Activated naive CD4-positive, alpha-beta T cell treated with anti-CD3 and anti-CD28 coated beads, Interleukin-2, amount 50 U/mL, for 24 hours (primary cell): ENCODE results near the gene POLE.

Experiments used
- H3K27ac Mint-ChIP-seq: one replicate; pipeline ENCODE4 v1.8.0; 2021; ENCODE audit warnings: mild to moderate bottlenecking, mixed read lengths
- H3K27me3 Mint-ChIP-seq: one replicate; pipeline ENCODE4 v1.8.0; 2021; ENCODE audit warnings: mixed read lengths
- H3K36me3 Mint-ChIP-seq: one replicate; pipeline ENCODE4 v1.8.0; 2021; ENCODE audit warnings: mixed read lengths
- H3K4me1 Mint-ChIP-seq: one replicate; pipeline ENCODE4 v1.8.0; 2021; ENCODE audit warnings: mixed read lengths
- H3K4me3 Mint-ChIP-seq: one replicate; pipeline ENCODE4 v1.8.0; 2021; ENCODE audit warnings: mild to moderate bottlenecking, mixed read lengths
- H3K9me3 Mint-ChIP-seq: one replicate; pipeline ENCODE4 v1.8.0; 2021; ENCODE audit warnings: mixed read lengths

The POLE gene

GRCh38 chr12:132723015-132723763, 36.0 kb upstream of the POLE start:
- no peaks in the 10 kb centered on the region for H3K9me3 Mint-ChIP-seq
- no peaks in the 10 kb centered on the region for H3K4me1 Mint-ChIP-seq
- H3K36me3 Mint-ChIP-seq: peaks cover 15% of the 10 kb centered on the region
- H3K4me3 Mint-ChIP-seq: no peak overlapping the region
- H3K27ac Mint-ChIP-seq: no peak overlapping the region
- H3K27me3 Mint-ChIP-seq: no peaks in the 10 kb centered on the region

- H3K4me3 Mint-ChIP-seq: no peak overlapping the region
- H3K4me1 Mint-ChIP-seq: no peaks in the 10 kb centered on the region
- peak overlapping the region; percentile 82 for H3K27ac Mint-ChIP-seq
- no peaks in the 10 kb centered on the region for H3K27me3 Mint-ChIP-seq
- H3K36me3 Mint-ChIP-seq: peaks cover 14% of the 10 kb centered on the region
- no peaks in the 10 kb centered on the region for H3K9me3 Mint-ChIP-seq
These were observed 33.6 kb upstream of the POLE start for GRCh38 chr12:132720606-132721345.

- Mint-ChIP-seq H3K9me3 (no peaks in the 10 kb centered on the region), H3K36me3 (peaks cover 13% of the 10 kb centered on the region), H3K27me3 (no peaks in the 10 kb centered on the region), H3K4me3 (no peak overlapping the region), H3K4me1 (no peaks in the 10 kb centered on the region), H3K27ac (no peak overlapping the region)
These were observed 32.8 kb upstream of the POLE start for GRCh38 chr12:132719954-132720324.

GRCh38 chr12:132719141-132719953, 32.2 kb upstream of the POLE start:
- peak overlapping the region; percentile 41 for H3K27ac Mint-ChIP-seq
- peaks cover 4% of the 10 kb centered on the region for H3K4me1 Mint-ChIP-seq
- no peak overlapping the region for H3K4me3 Mint-ChIP-seq
- H3K27me3 Mint-ChIP-seq: no peaks in the 10 kb centered on the region
- peaks cover 15% of the 10 kb centered on the region for H3K36me3 Mint-ChIP-seq
- no peaks in the 10 kb centered on the region for H3K9me3 Mint-ChIP-seq

- Mint-ChIP-seq H3K27me3 (no peaks in the 10 kb centered on the region), H3K9me3 (no peaks in the 10 kb centered on the region), H3K27ac (no peak overlapping the region), H3K36me3 (peaks cover 12% of the 10 kb centered on the region), H3K4me1 (peaks cover 9% of the 10 kb centered on the region), H3K4me3 (no peak overlapping the region)
These were observed 31.5 kb upstream of the POLE start for GRCh38 chr12:132718644-132719043.

GRCh38 chr12:132717531-132718387, 30.6 kb upstream of the POLE start:
- Mint-ChIP-seq H3K27ac (no peak overlapping the region), H3K4me3 (no peak overlapping the region), H3K27me3 (no peaks in the 10 kb centered on the region), H3K36me3 (peaks cover 12% of the 10 kb centered on the region), H3K9me3 (no peaks in the 10 kb centered on the region), H3K4me1 (peaks cover 17% of the 10 kb centered on the region)

- H3K9me3 Mint-ChIP-seq: no peaks in the 10 kb centered on the region
- no peak overlapping the region for H3K4me3 Mint-ChIP-seq
- H3K4me1 Mint-ChIP-seq: peaks cover 22% of the 10 kb centered on the region
- peaks cover 13% of the 10 kb centered on the region for H3K36me3 Mint-ChIP-seq
- peak overlapping the region; percentile 12 for H3K27ac Mint-ChIP-seq
- no peaks in the 10 kb centered on the region for H3K27me3 Mint-ChIP-seq
These were observed 29.9 kb upstream of the POLE start for GRCh38 chr12:132717011-132717410.

- Mint-ChIP-seq H3K4me1 (peaks cover 22% of the 10 kb centered on the region), H3K36me3 (peaks cover 13% of the 10 kb centered on the region), H3K4me3 (no peak overlapping the region), H3K27me3 (no peaks in the 10 kb centered on the region), H3K27ac (no peak overlapping the region), H3K9me3 (no peaks in the 10 kb centered on the region)
These were observed 29.2 kb upstream of the POLE start for GRCh38 chr12:132716356-132716755.

- Mint-ChIP-seq H3K4me3 (no peak overlapping the region), H3K36me3 (peaks cover 11% of the 10 kb centered on the region), H3K27ac (no peak overlapping the region), H3K27me3 (no peaks in the 10 kb centered on the region), H3K4me1 (peaks cover 22% of the 10 kb centered on the region), H3K9me3 (no peaks in the 10 kb centered on the region)
These were observed 28.7 kb upstream of the POLE start for GRCh38 chr12:132715874-132716273.

GRCh38 chr12:132713123-132713522, 26.0 kb upstream of the POLE start:
- H3K36me3 Mint-ChIP-seq: peaks cover 7% of the 10 kb centered on the region
- H3K9me3 Mint-ChIP-seq: no peaks in the 10 kb centered on the region
- H3K27ac Mint-ChIP-seq: no peak overlapping the region
- H3K4me1 Mint-ChIP-seq: peaks cover 26% of the 10 kb centered on the region
- no peaks in the 10 kb centered on the region for H3K27me3 Mint-ChIP-seq
- H3K4me3 Mint-ChIP-seq: peak overlapping the region; percentile 57

GRCh38 chr12:132711080-132711843, 24.1 kb upstream of the POLE start:
- Mint-ChIP-seq H3K9me3 (no peaks in the 10 kb centered on the region), H3K36me3 (peaks cover 7% of the 10 kb centered on the region), H3K4me1 (peaks cover 26% of the 10 kb centered on the region), H3K4me3 (peak overlapping the region; percentile 86), H3K27ac (peak overlapping the region; percentile 17), H3K27me3 (no peaks in the 10 kb centered on the region)

GRCh38 chr12:132710405-132711079, 23.4 kb upstream of the POLE start, which contains the start of gene PGAM5:
TSS of gene PGAM5 (plus strand) at chr12:132710842. CDS start at chr12:132710877, 35 bp downstream.
- Mint-ChIP-seq H3K4me3 (peak within 1 kb of the TSS; percentile 87), H3K9me3 (no peaks in the 10 kb centered on the region), H3K27ac (peak within 1 kb of the TSS; percentile 85), H3K36me3 (peaks cover 7% of the 10 kb centered on the region), H3K4me1 (peaks cover 26% of the 10 kb centered on the region), H3K27me3 (no peaks in the 10 kb centered on the region)

- Mint-ChIP-seq H3K4me1 (peaks cover 26% of the 10 kb centered on the region), H3K36me3 (peaks cover 7% of the 10 kb centered on the region), H3K27me3 (no peaks in the 10 kb centered on the region), H3K27ac (peak overlapping the region; percentile 85), H3K9me3 (no peaks in the 10 kb centered on the region), H3K4me3 (peak overlapping the region; percentile 87)
These were observed 22.9 kb upstream of the POLE start for GRCh38 chr12:132710043-132710404.

- H3K36me3 Mint-ChIP-seq: peaks cover 14% of the 10 kb centered on the region
- peaks cover 13% of the 10 kb centered on the region for H3K4me1 Mint-ChIP-seq
- no peak overlapping the region for H3K27ac Mint-ChIP-seq
- H3K4me3 Mint-ChIP-seq: no peak overlapping the region
- no peaks in the 10 kb centered on the region for H3K27me3 Mint-ChIP-seq
- no peaks in the 10 kb centered on the region for H3K9me3 Mint-ChIP-seq
These were observed 21.0 kb upstream of the POLE start for GRCh38 chr12:132708150-132708549.
